ENCODE data around the gene SERPINE2. TPM values are rescaled to one million over a fixed set of nuclear protein-coding genes. Genes with fewer than 3 reads are reported as not detected.

SERPINE2 gene
- total RNA-seq, 6 experiments from 2014 or later, result 1.2 to 5.1 (median 2.1) TPM

- TF ChIP-seq CTCF (IDR thresholded peaks at IDR 0.05), result no peak
- intact Hi-C loops (cut with DNase I), result no loop called here
- WGBS (ENCODE audit: insufficient coverage, low coverage, low lambda C conversion rate, missing lambda C conversion rate), result 100% methylated on average over 1 of the region's 1 CpG
- H3K27me3 ChIP-seq, result no peaks in the 10 kb centered on the region
- H3K27ac ChIP-seq, result no peak overlapping the region
- DNase-seq (no peak), ATAC-seq (no peak)
- no peak overlapping the region for H3K4me3 ChIP-seq
- H3K9me3 ChIP-seq, result no peaks in the 10 kb centered on the region
- H3K4me1 ChIP-seq, result no peaks in the 10 kb centered on the region
- no peaks in the 10 kb centered on the region for H3K36me3 ChIP-seq
These were observed 17.8 kb upstream of the SERPINE2 start for GRCh38 chr2:224056889-224057288.

- Histone ChIP-seq H3K4me3 (no peak overlapping the region), H3K27me3 (no peaks in the 10 kb centered on the region), H3K4me1 (no peaks in the 10 kb centered on the region), H3K36me3 (no peaks in the 10 kb centered on the region), H3K27ac (no peak overlapping the region), H3K9me3 (no peaks in the 10 kb centered on the region)
- DNase-seq, result no peak
- ATAC-seq, result no peak
- WGBS (ENCODE audit: insufficient coverage, low coverage, low lambda C conversion rate, missing lambda C conversion rate), result 47% methylated on average over 2 of the region's 3 CpGs
- TF ChIP-seq CTCF (IDR thresholded peaks at IDR 0.05) (no peak), POLR2A (IDR thresholded peaks at IDR 0.05) (no peak)
- intact Hi-C loops (cut with DNase I), result no loop called here
These were observed 16.0 kb upstream of the SERPINE2 start for GRCh38 chr2:224055101-224055500.

- Histone ChIP-seq H3K4me3 (no peak overlapping the region), H3K27ac (no peak overlapping the region), H3K36me3 (no peaks in the 10 kb centered on the region), H3K9me3 (no peaks in the 10 kb centered on the region), H3K27me3 (no peaks in the 10 kb centered on the region), H3K4me1 (peaks cover 0 to 2% (median 0%) of the 10 kb centered on the region in 4 donors)
- no peak for DNase-seq
- 80% methylated on average over 3 of the region's 3 CpGs for WGBS (ENCODE audit: insufficient coverage, low coverage, low lambda C conversion rate, missing lambda C conversion rate)
- TF ChIP-seq POLR2A (IDR thresholded peaks at IDR 0.05) (no peak), CTCF (IDR thresholded peaks at IDR 0.05) (no peak)
- ATAC-seq, result no peak
- intact Hi-C loops (cut with DNase I), result no loop called here
These were observed 7.7 kb upstream of the SERPINE2 start for GRCh38 chr2:224046752-224047151.

- 27% methylated on average over 6 of the region's 6 CpGs for WGBS (ENCODE audit: insufficient coverage, low coverage, low lambda C conversion rate, missing lambda C conversion rate)
- intact Hi-C loops (cut with DNase I), result no loop called here
- H3K27ac ChIP-seq, result no peak overlapping the region
- DNase-seq, result no peak
- no peak overlapping the region for H3K4me3 ChIP-seq
- no peaks in the 10 kb centered on the region for H3K9me3 ChIP-seq
- TF ChIP-seq POLR2A (IDR thresholded peaks at IDR 0.05) (no peak), CTCF (IDR thresholded peaks at IDR 0.05) (no peak)
- no peaks in the 10 kb centered on the region for H3K27me3 ChIP-seq
- ATAC-seq, result no peak
- H3K36me3 ChIP-seq, result no peaks in the 10 kb centered on the region
- H3K4me1 ChIP-seq, result peaks cover 0 to 16% (median under 1%) of the 10 kb centered on the region in 4 donors
These were observed 3.2 kb upstream of the SERPINE2 start for GRCh38 chr2:224042191-224042696.

GRCh38 chr2:224041554-224041953 lies 2.5 kb upstream of the SERPINE2 start:
- TF ChIP-seq CTCF (IDR thresholded peaks at IDR 0.05) (no peak), POLR2A (IDR thresholded peaks at IDR 0.05) (no peak)
- Histone ChIP-seq H3K36me3 (no peaks in the 10 kb centered on the region), H3K4me1 (peaks cover 0 to 16% (median under 1%) of the 10 kb centered on the region in 4 donors), H3K27ac (no peak overlapping the region), H3K4me3 (no peak overlapping the region), H3K9me3 (no peaks in the 10 kb centered on the region), H3K27me3 (no peaks in the 10 kb centered on the region)
- DNase-seq (no peak), ATAC-seq (no peak)
- intact Hi-C loops (cut with DNase I), result no loop called here
- WGBS (ENCODE audit: insufficient coverage, low coverage, low lambda C conversion rate, missing lambda C conversion rate), result 47% methylated on average over 3 of the region's 6 CpGs
